Endothelial cell (in vitro differentiated cells): ENCODE data around the gene PPFIBP2. TPM values are rescaled to one million over a fixed set of nuclear protein-coding genes. Genes with fewer than 3 reads are reported as not detected.

Source experiments
- DNase-seq: peaks from one replicate; pipeline ENCODE4 v3.0.0; 2021; ENCODE audit warnings: low spot score
- H3K27ac Mint-ChIP-seq: one replicate; pipeline ENCODE4 v1.8.0; 2021; ENCODE audit warnings: mixed read lengths, inconsistent platforms; ENCODE audit not compliant: unreplicated experiment
- H3K27me3 Mint-ChIP-seq: one replicate; pipeline ENCODE4 v1.8.0; 2021; ENCODE audit warnings: mild to moderate bottlenecking, moderate library complexity, mixed read lengths, inconsistent platforms; ENCODE audit not compliant: unreplicated experiment
- H3K36me3 Mint-ChIP-seq: one replicate; pipeline ENCODE4 v1.8.0; 2021; ENCODE audit warnings: mild to moderate bottlenecking, low read depth, mixed read lengths, inconsistent platforms; ENCODE audit not compliant: unreplicated experiment
- H3K4me1 Mint-ChIP-seq: one replicate; pipeline ENCODE4 v1.8.0; 2021; ENCODE audit warnings: mild to moderate bottlenecking, mixed read lengths, inconsistent platforms; ENCODE audit not compliant: unreplicated experiment
- H3K4me3 Mint-ChIP-seq: one replicate; pipeline ENCODE4 v1.8.0; 2021; ENCODE audit warnings: mild to moderate bottlenecking, mixed read lengths, inconsistent platforms; ENCODE audit not compliant: unreplicated experiment
- H3K9me3 Mint-ChIP-seq: one replicate; pipeline ENCODE4 v1.8.0; 2021; ENCODE audit warnings: mixed read lengths, inconsistent platforms; ENCODE audit not compliant: unreplicated experiment
- CTCF ChIP-seq: fragments of 200-600 bp; sonication (generic); IDR thresholded peaks from one replicate; pipeline ENCODE4 v1.5.0; 2021; ENCODE audit warnings: antibody characterized with exemption; ENCODE audit not compliant: unreplicated experiment
- total RNA-seq: library from RNA; stranded (reverse); fragmentation: NEBNext Ultra II Directional; extraction: Animal tissue kit (Norgen Biotek cat#: 25700); gene quantifications from one replicate; pipeline ENCODE4 v1.2.1, GENCODE V29; 2021; ENCODE audit not compliant: unreplicated experiment

PPFIBP2 gene
- total RNA-seq, 1 donor from 2014 or later = 7.3 TPM

GRCh38 chr11:7642747-7643146 is 128.9 kb downstream of the PPFIBP2 start:
- Mint-ChIP-seq H3K36me3 (peaks cover 3% of the 10 kb centered on the region), H3K9me3 (no peaks in the 10 kb centered on the region), H3K27me3 (peaks cover 2% of the 10 kb centered on the region), H3K27ac (no peak overlapping the region), H3K4me1 (peaks cover 30% of the 10 kb centered on the region), H3K4me3 (no peak overlapping the region)
- DNase-seq = no peak
- no peak for TF ChIP-seq CTCF

- H3K27ac Mint-ChIP-seq = no peak overlapping the region
- no peak for DNase-seq
- no peaks in the 10 kb centered on the region for H3K9me3 Mint-ChIP-seq
- no peak overlapping the region for H3K4me3 Mint-ChIP-seq
- no peak for TF ChIP-seq CTCF
- H3K27me3 Mint-ChIP-seq = peaks cover 2% of the 10 kb centered on the region
- peaks cover 25% of the 10 kb centered on the region for H3K4me1 Mint-ChIP-seq
- H3K36me3 Mint-ChIP-seq = no peaks in the 10 kb centered on the region
Measured at GRCh38 chr11:7643314-7643713, 129.5 kb downstream of the PPFIBP2 start.

- no peak overlapping the region for H3K4me3 Mint-ChIP-seq
- H3K36me3 Mint-ChIP-seq = no peaks in the 10 kb centered on the region
- H3K27me3 Mint-ChIP-seq = peaks cover 2% of the 10 kb centered on the region
- DNase-seq = no peak
- H3K27ac Mint-ChIP-seq = no peak overlapping the region
- TF ChIP-seq CTCF = no peak
- H3K9me3 Mint-ChIP-seq = no peaks in the 10 kb centered on the region
- H3K4me1 Mint-ChIP-seq = peaks cover 8% of the 10 kb centered on the region
Measured at GRCh38 chr11:7645206-7645605, 131.4 kb downstream of the PPFIBP2 start.

GRCh38 chr11:7646866-7647265 is 133.1 kb downstream of the PPFIBP2 start:
- DNase-seq = no peak
- no peaks in the 10 kb centered on the region for H3K36me3 Mint-ChIP-seq
- H3K27me3 Mint-ChIP-seq = peaks cover 2% of the 10 kb centered on the region
- no peak for TF ChIP-seq CTCF
- H3K4me3 Mint-ChIP-seq = no peak overlapping the region
- no peak overlapping the region for H3K27ac Mint-ChIP-seq
- no peaks in the 10 kb centered on the region for H3K9me3 Mint-ChIP-seq
- H3K4me1 Mint-ChIP-seq = no peaks in the 10 kb centered on the region

GRCh38 chr11:7648264-7648663 is 134.5 kb downstream of the PPFIBP2 start:
- Mint-ChIP-seq H3K9me3 (no peaks in the 10 kb centered on the region), H3K4me1 (no peaks in the 10 kb centered on the region), H3K4me3 (no peak overlapping the region), H3K27me3 (peaks cover 2% of the 10 kb centered on the region), H3K36me3 (no peaks in the 10 kb centered on the region), H3K27ac (no peak overlapping the region)
- DNase-seq = no peak
- no peak for TF ChIP-seq CTCF
